GM19023 (cell line): ENCODE measurements around the gene ACD.

Experiments
- ATAC-seq: cut with Tn5 transposase; IDR thresholded peaks from one replicate; pipeline ENCODE4 v1.9.1; 2021; ENCODE audit warnings: mild to moderate bottlenecking, moderate library complexity; ENCODE audit not compliant: unreplicated experiment

ACD gene

GRCh38 chr16:67648088-67648763 lies 11.8 kb downstream of the ACD start:
- no peak for ATAC-seq

- ATAC-seq = no peak
Measured at GRCh38 chr16:67647681-67648080, 12.4 kb downstream of the ACD start.

- ATAC-seq = no peak
Measured at GRCh38 chr16:67647111-67647651, 12.9 kb downstream of the ACD start.

- ATAC-seq = no peak
Measured at GRCh38 chr16:67645397-67646121, 14.5 kb downstream of the ACD start.

- ATAC-seq = no peak
Measured at GRCh38 chr16:67644038-67644437, 16.0 kb downstream of the ACD start.

GRCh38 chr16:67641779-67642708 lies 18.0 kb downstream of the ACD start:
- no peak for ATAC-seq

- ATAC-seq = no peak
Measured at GRCh38 chr16:67637625-67638024, 22.4 kb downstream of the ACD start.

DNA sequence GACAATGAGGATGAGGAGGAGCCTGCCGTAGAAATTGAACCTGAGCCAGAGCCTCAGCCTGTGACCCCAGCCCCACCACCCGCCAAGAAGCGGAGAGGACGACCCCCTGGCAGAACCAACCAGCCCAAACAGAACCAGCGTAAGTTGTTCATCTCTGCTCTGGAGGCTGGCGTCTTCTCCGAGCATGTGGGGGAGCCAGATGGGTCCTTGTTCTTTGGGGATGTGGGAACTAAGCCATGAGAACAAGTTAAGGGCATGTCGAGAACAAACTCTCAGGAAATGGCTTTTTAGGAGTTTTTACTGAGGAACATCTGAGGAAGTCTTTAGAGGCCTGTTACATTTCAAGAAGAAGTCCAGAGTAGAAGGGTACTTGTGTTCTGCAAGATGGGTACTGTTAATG lies 23.3 kb downstream of the ACD start:
- no peak for ATAC-seq

DNA sequence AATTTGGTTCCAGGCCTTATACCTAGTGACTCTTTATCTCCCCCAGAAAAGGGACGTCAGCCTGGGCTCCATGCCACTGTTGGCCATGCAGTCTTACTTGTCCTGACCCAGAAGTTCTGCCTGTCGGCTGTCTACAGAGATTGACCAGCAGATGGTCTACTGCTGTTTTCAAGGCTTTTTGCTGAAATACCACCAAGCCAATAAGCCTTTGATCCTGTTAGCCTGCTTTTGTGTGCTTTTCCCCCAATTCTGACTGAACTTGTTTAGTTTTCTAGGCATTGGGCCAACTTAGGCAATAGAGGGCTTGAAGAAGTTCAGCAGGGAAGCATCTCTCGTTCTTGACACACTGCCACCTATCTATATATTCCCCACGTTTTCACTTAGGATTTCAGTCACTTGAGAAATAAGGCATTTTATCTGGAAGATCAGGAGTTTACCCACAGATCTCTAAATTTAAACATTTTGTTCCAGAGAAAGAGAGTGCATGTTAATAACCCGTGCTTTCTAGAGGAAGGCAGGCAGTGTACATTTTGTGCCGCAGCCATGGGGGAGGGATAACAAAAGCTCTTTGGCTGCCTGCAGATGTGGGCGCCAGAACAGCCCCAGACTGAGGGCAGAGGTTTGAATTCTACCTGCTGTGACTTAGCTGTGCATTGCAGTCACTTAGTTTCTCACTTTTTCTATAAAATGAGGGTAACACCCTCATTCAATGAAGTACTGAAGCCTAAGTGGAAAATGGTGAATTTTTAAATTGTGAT lies 27.5 kb downstream of the ACD start:
- no peak for ATAC-seq

GRCh38 chr16:67628216-67628615 lies 31.8 kb downstream of the ACD start:
- no peak for ATAC-seq

GRCh38 chr16:67613808-67614207 lies 46.3 kb downstream of the ACD start:
- ATAC-seq = no peak

- no peak for ATAC-seq
Measured at GRCh38 chr16:67608364-67608763, 51.7 kb downstream of the ACD start.
